GM12878 (cell line): ENCODE results near the gene PRRC1. TPM values are rescaled to one million over a fixed set of nuclear protein-coding genes. Genes with fewer than 3 reads are reported as not detected.
A peak's percentile ranks its signal among the peaks of the same experiment; 100 is the strongest.

Source experiments
- ATAC-seq: fragments of 200-7000 bp; cut with Tn5 transposase; 3 replicates; pipeline ENCODE4 v1.9.1; 2020; ENCODE audit warnings: mild to moderate bottlenecking, moderate library complexity
- BruUV-seq: library from RNA; stranded (reverse); fragments of 400-500 nt; replicated peaks from 2 replicates; lab custom pipeline; 2021; lab: Mats Ljungman, UMichigan
- CTCF ChIA-PET: fragments of 300-600 bp; sonication (Branson Sonifier 250); formaldehyde crosslinking; extraction: SDS; loops from one replicate; lab custom pipeline; 2021; ENCODE audit warnings: inconsistent platforms; lab: Yijun Ruan, JAX
- POLR2A ChIA-PET: fragments of 350-600 bp; formaldehyde crosslinking; extraction: SDS; loops from one replicate; lab custom pipeline; 2021; ENCODE audit warnings: inconsistent platforms; lab: Charles Lee
- RAD21 ChIA-PET: fragments of 300-600 bp; sonication (Branson Sonifier 250); formaldehyde crosslinking; loops from one replicate; lab custom pipeline; 2023; ENCODE audit warnings: antibody characterized with exemption; ENCODE audit not compliant: unreplicated experiment; lab: Charles Lee
- SMC1A ChIA-PET: fragments of 300-600 bp; sonication (Branson Sonifier 250); formaldehyde crosslinking; loops from one replicate; lab custom pipeline; 2023; ENCODE audit not compliant: unreplicated experiment, uncharacterized antibody; lab: Charles Lee
- DNase-seq: peaks from one replicate; pipeline ENCODE4 v3.0.0-alpha.2; 2011; ENCODE audit warnings: low read depth, low spot score
- FAIRE-seq: peaks from 3 replicates; lab custom pipeline; 2011; peaks lifted over from hg19 to GRCh38; lab: Jason Lieb, UNC
- H2AFZ ChIP-seq: 2 replicates; pipeline ENCODE4 v1.6.0; 2011; ENCODE audit warnings: low read depth, low read length, control low read depth; ENCODE audit not compliant: control insufficient read depth
- H3K27ac ChIP-seq: 2 replicates; pipeline ENCODE4 v1.5.1; 2011; ENCODE audit warnings: control low read depth; ENCODE audit not compliant: control insufficient read depth, insufficient read depth
- H3K27me3 ChIP-seq, 2 experiments: replicated peaks in 1 of 2; 2 replicates each; pipeline versions ENCODE4 v1.6.0 to v1.6.1; 2011; ENCODE audit warnings: low read length in 1 of 2; ENCODE audit not compliant: control insufficient read depth in 2 of 2, insufficient read depth in 2 of 2
- H3K36me3 ChIP-seq, 2 experiments: 2 replicates each; pipeline ENCODE4 v1.5.1; 2011; ENCODE audit warnings: low read length in 1 of 2; ENCODE audit not compliant: control insufficient read depth in 2 of 2, insufficient read depth in 2 of 2
- H3K4me1 ChIP-seq: 2 replicates; pipeline ENCODE4 v1.6.1; 2011; ENCODE audit warnings: mild to moderate bottlenecking, low read length, moderate library complexity, mixed read lengths; ENCODE audit not compliant: control insufficient read depth, insufficient read depth
- H3K4me2 ChIP-seq: 2 replicates; pipeline ENCODE4 v1.6.0; 2011; ENCODE audit warnings: control low read depth; ENCODE audit not compliant: control insufficient read depth, insufficient read depth
- H3K4me3 ChIP-seq: fragments of 200-600 bp; sonication (generic); 2 replicates; pipeline ENCODE4 v1.5.1; 2016
- H3K79me2 ChIP-seq: 2 replicates; pipeline ENCODE4 v1.6.0; 2011; ENCODE audit warnings: low read length; ENCODE audit not compliant: control insufficient read depth, insufficient read depth
- H3K9ac ChIP-seq: 2 replicates; pipeline ENCODE4 v1.8.0; 2011; ENCODE audit warnings: low read length, control low read depth, mixed read lengths; ENCODE audit not compliant: control insufficient read depth, insufficient read depth
- H3K9me3 ChIP-seq: replicated peaks from 3 replicates; pipeline ENCODE4 v1.5.1; 2011; ENCODE audit warnings: mild to moderate bottlenecking, low read length; ENCODE audit not compliant: control insufficient read depth, insufficient read depth
- H4K20me1 ChIP-seq: 2 replicates; pipeline ENCODE4 v1.6.0; 2011; ENCODE audit not compliant: control insufficient read depth, insufficient read depth
- HDGF ChIP-seq: fragments of 450-650 bp; IDR thresholded peaks from 2 replicates; pipeline ENCODE4 v1.6.1; 2016; ENCODE audit warnings: antibody characterized with exemption
- IKZF2 ChIP-seq, 2 experiments: fragments of 450-650 bp; IDR thresholded peaks; 2 replicates each; pipeline ENCODE4 v1.6.1; 2017; ENCODE audit warnings: mild to moderate bottlenecking in 2 of 2, moderate library complexity in 2 of 2
- MTA2 ChIP-seq: fragments of 450-650 bp; IDR thresholded peaks from 2 replicates; pipeline ENCODE4 v1.6.1; 2016; ENCODE audit warnings: low read depth, mild to moderate bottlenecking, moderate library complexity
- NBN ChIP-seq: fragments of 450-650 bp; IDR thresholded peaks from 2 replicates; pipeline ENCODE4 v1.6.1; 2016
- NR2C1 ChIP-seq: fragments of 450-650 bp; IDR thresholded peaks from 2 replicates; pipeline ENCODE4 v1.6.1; 2017; ENCODE audit warnings: antibody characterized with exemption, mild to moderate bottlenecking, moderate library complexity
- PBX3 ChIP-seq: IDR thresholded peaks from 2 replicates; pipeline ENCODE4 v1.6.1; 2011; ENCODE audit warnings: mild to moderate bottlenecking, low read depth, low read length, moderate library complexity; ENCODE audit not compliant: insufficient replicate concordance
- POLR2AphosphoS5 ChIP-seq: IDR thresholded peaks from 2 replicates; pipeline ENCODE4 v1.6.1; 2011; ENCODE audit warnings: mild to moderate bottlenecking, low read length, inconsistent platforms
- PRDM15 ChIP-seq: fragments of 450-650 bp; formaldehyde crosslinking; IDR thresholded peaks from 2 replicates; pipeline ENCODE4 v1.4.0; 2020; ENCODE audit warnings: mild to moderate bottlenecking, moderate library complexity
- ZBED1 ChIP-seq: IDR thresholded peaks from 2 replicates; pipeline ENCODE4 v1.6.1; 2016; ENCODE audit warnings: borderline replicate concordance
- ZBTB11 ChIP-seq: fragments of 450-650 bp; formaldehyde crosslinking; IDR thresholded peaks from 2 replicates; pipeline ENCODE4 v1.5.0; 2022; ENCODE audit warnings: mild to moderate bottlenecking, missing genetic modification characterization
- ZBTB33 ChIP-seq: fragments of 450-650 bp; IDR thresholded peaks from 2 replicates; pipeline ENCODE4 v1.6.1; 2017; ENCODE audit warnings: mild to moderate bottlenecking
- WGBS: methylation state at CpG from one replicate; pipeline ENCODE4 v1.1.6; 2016; ENCODE audit warnings: low lambda C conversion rate; ENCODE audit not compliant: insufficient replicate concordance, insufficient coverage; ENCODE audit errors: missing lambda C conversion rate; 5-methylcytosine and 5-hydroxymethylcytosine counted together
- in situ Hi-C: fragments of 300-500 bp; cut with MboI; formaldehyde crosslinking; loops from 9 replicates; pipeline ENCODE4 v1.14.3; 2018; ENCODE audit warnings: mixed read lengths
- intact Hi-C: fragments of 100-400 bp; cut with micrococcal nuclease; formaldehyde crosslinking; loops from one replicate; pipeline ENCODE4 v1.14.2; 2022; ENCODE audit not compliant: unreplicated experiment
- polyA plus RNA-seq, 11 experiments: library from polyadenylated mRNA; depleted of rRNA in 4 of 11; unstranded in 6 of 11; stranded (reverse) in 5 of 11; fragments of >200 nt; fragmentation: Nextera tagmentation in 4 of 11; fragmentation: Illumina TruSeq in 1 of 11; extraction: Ambion mirVana in 4 of 11; extraction: Trizol in 1 of 11; gene quantifications; 1 replicate in 1 of 11; 2 replicates in 10 of 11; pipeline versions ENCODE4 v1.2.1 to v1.2.3, GENCODE V29; 2011 to 2016; ENCODE audit warnings: inconsistent platforms in 2 of 11, missing spikeins in 2 of 11, low read depth in 1 of 11
- total RNA-seq, 4 experiments: library from RNA; depleted of rRNA in 3 of 4; stranded (reverse); fragments of >200 nt in 3 of 4; fragmentation: Illumina TruSeq in 1 of 4; extraction: Trizol in 1 of 4; gene quantifications; 2 replicates each; pipeline versions ENCODE4 v1.2.1 to v1.2.3, GENCODE V29; 2013 to 2021

PRRC1 gene
- total and polyA plus RNA-seq, 10 of the 15 experiments (the other 5 are each of a cell fraction or from before 2014, with no cell fraction given): 19.0 to 54.5 (median 31.0) TPM

- peak overlapping the region; percentile 75; the same call in 1 of the 2 replicates for H3K4me2 ChIP-seq
- RAD21 ChIA-PET: interaction anchor here (0.8 to 9.1 kb wide), 16 partner anchors 9 to 495 kb away, joined by 3 to 249 read pairs (median 4); no protein-coding TSS in a partner anchor
- no peak overlapping the region for H3K9ac ChIP-seq
- POLR2A ChIA-PET: interaction anchor here (0.5 to 6.6 kb wide), 4 partner anchors 15 to 816 kb away, joined by 4 to 65 read pairs (median 9); no protein-coding TSS in a partner anchor
- no peak overlapping the region for H3K4me3 ChIP-seq
- no peak overlapping the region for H2AFZ ChIP-seq
- H3K27me3 ChIP-seq: no peaks in the 10 kb centered on the region
- no peaks in the 10 kb centered on the region for H3K79me2 ChIP-seq
- in situ Hi-C loops: no loop called here
- CTCF ChIA-PET: interaction anchor here (1.1 to 7.2 kb wide), 6 partner anchors 9 to 319 kb away, joined by 4 to 104 read pairs (median 14); no protein-coding TSS in a partner anchor
- no peak for FAIRE-seq
- no peak for DNase-seq
- H3K4me1 ChIP-seq: peaks cover 35% of the 10 kb centered on the region
- H3K36me3 ChIP-seq: no peaks in the 10 kb centered on the region
- BruUV-seq: no TSS peak
- SMC1A ChIA-PET: interaction anchor here (0.5 to 7.2 kb wide), 17 partner anchors 13 to 871 kb away, joined by 3 to 177 read pairs (median 4); no protein-coding TSS in a partner anchor
- WGBS: 66% methylated on average over 4 of the region's 4 CpGs
- intact Hi-C loops: loop anchor here (2.0 kb wide), 1 partner anchor 495 kb away; the partner anchor contains the start of gene SLC12A2
- peak overlapping the region; percentile 56; the same call in 1 of the 2 replicates for H3K27ac ChIP-seq
- H4K20me1 ChIP-seq: no peaks in the 10 kb centered on the region
- ATAC-seq: peak; percentile 61
- no peaks in the 10 kb centered on the region for H3K9me3 ChIP-seq
- TF ChIP-seq NR2C1 (no peak), ZBTB11 (CRISPR knock-in tag) (no peak), NBN (peak; percentile 43; the same call in 1 of the 2 replicates), ZBED1 (no peak), ZBTB33 (no peak), POLR2AphosphoS5 (no peak), IKZF2 (IDR thresholded peaks at IDR 0.05) (peak; percentile 38 to 50; a peak in 1 of 4 replicates), PRDM15 (no peak), MTA2 (peak; percentile 21), HDGF (peak; percentile 77; the same call in 1 of the 2 replicates), PBX3 (no peak)
Measured at GRCh38 chr5:127587246-127587917, 69.9 kb downstream of the PRRC1 start.
